Measurements from ENCODE around the gene UNC13B.
"Not testable (repeated sequence)": the region's sequence is repeated elsewhere in the genome, so short reads cannot be mapped to it uniquely, and the experiment has no call there.

The UNC13B gene

GRCh38 chr9:35220659-35221338 is 59.0 kb downstream of the UNC13B start:
- no peak for DNase-seq (ENCODE audit: low read depth in 2 of 3, low spot score in 2 of 3)

DNA sequence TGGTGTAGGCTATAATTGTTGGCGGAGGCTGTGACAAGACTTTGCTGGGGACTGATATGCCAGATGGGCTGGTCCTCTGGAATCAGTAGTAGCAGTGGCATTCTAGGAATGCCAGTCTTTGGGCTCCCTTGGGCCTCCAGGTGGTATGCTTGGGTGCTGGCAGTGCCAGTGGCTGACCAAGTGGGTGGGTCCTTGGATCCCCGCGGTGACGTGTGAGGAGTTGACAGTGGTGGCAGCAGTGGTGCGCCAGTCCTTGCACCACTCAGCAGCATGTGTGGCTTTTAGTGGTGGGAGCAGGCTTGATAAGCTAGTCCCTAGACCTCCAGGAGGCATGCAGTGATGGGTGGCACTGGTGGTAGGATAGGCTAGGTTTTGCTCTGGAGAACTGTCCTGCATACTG is 63.9 kb downstream of the UNC13B start:
- DNase-seq (ENCODE audit: low read depth in 2 of 3, low spot score in 2 of 3) = no peak

GRCh38 chr9:35226651-35227050 is 64.8 kb downstream of the UNC13B start:
- DNase-seq (ENCODE audit: low read depth in 2 of 3, low spot score in 2 of 3) = no peak

DNA sequence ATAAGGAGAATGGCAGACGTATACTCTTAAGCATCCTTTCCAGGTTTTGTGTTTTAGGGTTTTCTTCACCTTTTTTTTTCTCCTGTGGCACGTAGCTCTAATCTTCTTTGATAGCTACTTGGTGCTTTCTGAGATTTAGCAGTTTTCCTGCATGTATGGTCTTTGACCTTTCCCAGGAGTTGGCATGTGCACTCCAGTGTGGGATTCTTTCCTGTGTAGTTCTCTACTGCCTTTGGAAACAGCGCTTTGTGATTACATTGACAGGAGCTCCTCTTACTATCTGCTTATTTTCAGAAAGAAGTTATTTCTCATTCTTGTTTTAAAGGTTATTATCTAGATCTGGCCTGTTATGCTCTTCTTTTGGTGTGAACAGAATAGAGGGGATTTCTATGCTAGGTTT is 65.5 kb downstream of the UNC13B start:
- no peak for DNase-seq (ENCODE audit: low read depth in 2 of 3, low spot score in 2 of 3)

- DNase-seq (ENCODE audit: low read depth in 2 of 3, low spot score in 2 of 3) = no peak
Observed at GRCh38 chr9:35229066-35229778, 67.4 kb downstream of the UNC13B start.

GRCh38 chr9:35229779-35230143 is 68.0 kb downstream of the UNC13B start:
- DNase-seq (ENCODE audit: low read depth in 2 of 3, low spot score in 2 of 3) = no peak

DNA sequence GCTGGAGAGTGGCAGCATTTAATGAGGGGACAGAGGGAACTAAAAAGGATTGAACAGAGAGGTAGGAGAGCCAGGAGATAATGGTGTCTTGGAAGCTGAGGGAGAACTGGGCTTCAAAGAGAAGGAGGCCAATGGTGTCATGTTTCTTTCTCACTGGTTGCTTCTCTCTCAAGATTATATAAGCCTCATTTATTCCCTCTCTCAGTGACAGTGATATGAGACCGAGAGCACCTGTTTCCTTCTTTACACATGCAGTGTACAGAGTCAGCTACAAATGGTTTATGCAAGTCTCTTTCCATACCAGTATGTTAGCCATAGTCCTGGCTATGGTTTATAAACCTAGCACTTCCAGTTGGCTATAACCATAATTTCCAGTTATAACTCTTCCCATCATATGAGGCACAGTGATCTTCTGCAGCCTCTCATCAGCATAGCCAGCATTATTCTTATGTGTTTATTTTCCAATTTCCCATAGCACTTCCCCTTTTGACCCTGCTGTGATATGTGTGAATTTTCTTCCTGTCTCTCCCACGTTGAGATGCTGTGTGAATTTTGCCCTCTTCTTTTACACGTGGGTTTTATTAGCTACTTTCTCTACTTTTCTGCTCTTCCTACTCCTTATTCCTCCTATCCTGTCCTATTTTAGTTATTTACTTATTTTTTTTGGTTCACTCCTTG is 71.2 kb downstream of the UNC13B start:
- no peak for DNase-seq (ENCODE audit: low read depth in 2 of 3, low spot score in 2 of 3)

DNA sequence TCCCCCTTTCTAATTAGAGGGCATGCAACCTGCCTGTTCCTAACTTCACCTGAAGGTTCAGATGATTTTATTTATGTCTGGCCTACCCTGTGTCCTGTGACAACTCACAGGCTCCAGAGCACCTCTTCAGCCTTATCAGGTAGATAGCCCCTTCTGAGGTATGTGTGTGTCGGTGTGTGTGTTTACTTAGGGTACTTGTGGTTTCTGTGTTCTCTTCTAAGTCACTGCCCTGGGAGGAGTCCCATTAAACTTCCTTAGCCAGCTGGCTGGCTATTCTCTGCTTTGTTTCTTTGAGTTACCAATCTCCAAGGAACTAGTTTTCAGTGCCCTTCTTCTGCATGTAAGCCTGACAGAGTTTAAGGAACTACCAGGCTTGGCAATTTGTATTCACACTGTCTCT is 74.9 kb downstream of the UNC13B start:
- DNase-seq (ENCODE audit: low read depth in 2 of 3, low spot score in 2 of 3) = no peak

- no peak for DNase-seq (ENCODE audit: low read depth in 2 of 3, low spot score in 2 of 3)
Observed at GRCh38 chr9:35237311-35237710, 75.5 kb downstream of the UNC13B start.

GRCh38 chr9:35245945-35246344 is 84.1 kb downstream of the UNC13B start:
- DNase-seq (ENCODE audit: low read depth in 2 of 3, low spot score in 2 of 3) = not testable (repeated sequence)

DNA sequence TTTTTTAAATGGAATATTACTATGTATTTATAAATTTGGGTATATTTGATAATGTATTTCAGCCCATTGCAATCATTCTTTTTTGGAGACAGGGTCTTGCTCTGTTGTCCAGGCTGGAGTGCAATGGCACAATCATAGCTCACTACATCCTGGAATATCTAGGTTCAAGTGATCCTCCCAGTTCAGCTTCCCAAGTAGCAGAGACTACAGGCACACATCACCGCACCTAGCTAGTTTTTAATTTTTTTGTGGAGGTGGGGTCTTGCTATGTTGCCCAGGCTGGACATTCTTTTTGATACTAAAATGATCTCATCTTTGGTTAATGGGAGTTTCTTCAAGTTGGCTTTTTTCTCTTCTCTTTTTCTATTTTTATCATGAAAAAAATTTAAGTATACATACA is 91.3 kb downstream of the UNC13B start:
- no peak for DNase-seq (ENCODE audit: low read depth in 2 of 3, low spot score in 2 of 3)

GRCh38 chr9:35254237-35254636 is 92.4 kb downstream of the UNC13B start:
- no peak for DNase-seq (ENCODE audit: low read depth in 2 of 3, low spot score in 2 of 3)

DNA sequence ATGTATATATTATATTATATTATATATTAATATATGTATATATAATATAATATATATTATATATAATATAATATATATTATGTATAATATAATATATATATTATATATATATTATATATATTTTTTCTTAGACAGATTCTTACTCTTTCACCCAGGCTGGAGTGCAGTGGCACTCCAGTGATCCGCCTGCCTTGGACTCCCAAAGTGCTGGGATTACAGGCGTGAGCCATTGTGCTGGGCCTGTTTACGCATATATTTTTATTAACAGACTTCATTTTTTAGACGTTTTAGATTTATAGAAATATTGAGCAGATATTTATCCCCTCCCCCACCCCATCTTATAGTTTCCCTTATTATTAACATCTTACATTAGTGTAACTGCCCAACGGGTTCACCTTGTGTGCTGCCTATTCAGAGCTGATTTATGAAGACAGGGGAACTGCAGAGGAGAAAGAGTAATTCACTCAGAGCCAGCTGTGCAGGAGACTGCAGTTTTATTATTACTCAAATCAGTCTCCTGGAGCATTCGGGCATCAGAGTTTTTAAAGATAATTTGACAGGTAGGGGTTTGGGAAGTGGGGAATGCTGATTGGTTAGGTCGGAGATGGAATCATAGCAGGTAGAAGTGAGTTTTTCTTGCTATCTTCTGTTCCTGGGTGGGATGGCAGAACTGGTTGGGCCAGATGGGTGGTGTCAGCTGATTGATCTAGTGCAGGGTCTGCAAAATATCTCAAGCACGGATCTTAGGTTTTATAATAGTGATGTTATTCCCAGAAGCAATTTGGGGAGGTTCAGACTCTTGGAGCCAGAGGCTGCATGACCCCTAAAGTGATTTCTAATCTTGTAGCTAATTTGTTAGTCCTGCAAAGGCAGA is 93.4 kb downstream of the UNC13B start:
- no peak for DNase-seq (ENCODE audit: low read depth in 2 of 3, low spot score in 2 of 3)

- no peak for DNase-seq (ENCODE audit: low read depth in 2 of 3, low spot score in 2 of 3)
Observed at GRCh38 chr9:35257986-35258659, 96.3 kb downstream of the UNC13B start.

- no peak for DNase-seq (ENCODE audit: low read depth in 2 of 3, low spot score in 2 of 3)
Observed at GRCh38 chr9:35258660-35259474, 97.1 kb downstream of the UNC13B start.

DNA sequence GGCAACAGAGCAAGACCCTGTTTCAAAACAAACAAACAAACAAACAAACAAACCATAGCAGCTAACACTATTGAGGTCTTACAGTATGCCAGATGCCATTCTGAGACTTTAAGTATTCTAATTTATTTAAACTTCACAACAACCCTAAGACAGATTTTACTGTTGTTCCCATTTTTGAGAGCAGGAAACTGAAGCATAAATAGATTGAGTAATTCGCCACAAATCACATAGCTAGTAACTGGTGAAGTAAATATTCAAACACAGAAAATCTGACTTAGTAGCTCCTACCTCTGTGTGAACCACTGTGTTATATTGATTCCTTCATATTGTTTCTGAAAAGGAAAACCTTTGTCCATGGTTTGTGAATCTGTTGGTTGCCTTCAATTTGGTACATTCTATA is 98.4 kb downstream of the UNC13B start:
- DNase-seq (ENCODE audit: low read depth in 2 of 3, low spot score in 2 of 3) = no peak

GRCh38 chr9:35262064-35262463 is 100.3 kb downstream of the UNC13B start:
- no peak for DNase-seq (ENCODE audit: low read depth in 2 of 3, low spot score in 2 of 3)

DNA sequence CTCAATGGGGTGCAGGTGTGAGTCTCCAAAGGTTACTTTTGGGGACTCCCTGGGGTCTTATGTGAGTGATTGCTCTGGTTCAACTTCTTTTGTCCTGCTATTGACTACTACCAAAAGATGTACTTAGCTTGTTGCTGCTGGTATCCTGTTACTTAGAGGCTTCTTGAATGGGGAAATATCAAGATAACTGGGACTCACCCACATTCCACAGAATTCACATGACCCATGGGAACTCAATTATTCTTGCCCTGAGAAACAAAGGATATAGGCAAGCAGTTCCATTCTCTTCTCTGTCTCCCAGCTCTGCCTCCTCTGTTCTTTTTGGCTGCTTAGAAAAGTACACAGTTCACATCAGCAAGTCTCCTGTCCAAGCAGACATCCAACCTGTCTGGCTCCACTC is 105.9 kb downstream of the UNC13B start:
- DNase-seq (ENCODE audit: low read depth in 2 of 3, low spot score in 2 of 3) = no peak

DNA sequence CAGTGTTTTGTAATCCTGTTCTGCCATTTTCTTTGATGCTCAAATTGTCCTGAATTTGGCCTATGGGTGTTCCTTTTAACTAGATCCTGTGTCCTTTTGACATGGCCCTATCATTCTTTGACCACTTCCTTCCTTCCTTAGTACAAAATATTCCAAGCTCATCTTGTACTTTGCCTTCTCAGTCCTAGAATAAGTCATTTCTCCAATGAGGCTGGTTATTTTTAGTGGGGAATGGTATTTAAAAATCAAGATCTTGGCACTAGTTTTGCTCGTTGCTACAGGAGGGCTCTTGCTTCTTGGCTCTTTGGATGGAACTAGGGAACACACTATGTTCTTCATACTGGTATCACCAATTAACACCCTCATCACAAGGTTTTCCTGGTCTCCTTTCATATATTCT is 108.1 kb downstream of the UNC13B start:
- DNase-seq (ENCODE audit: low read depth in 2 of 3, low spot score in 2 of 3) = no peak

DNA sequence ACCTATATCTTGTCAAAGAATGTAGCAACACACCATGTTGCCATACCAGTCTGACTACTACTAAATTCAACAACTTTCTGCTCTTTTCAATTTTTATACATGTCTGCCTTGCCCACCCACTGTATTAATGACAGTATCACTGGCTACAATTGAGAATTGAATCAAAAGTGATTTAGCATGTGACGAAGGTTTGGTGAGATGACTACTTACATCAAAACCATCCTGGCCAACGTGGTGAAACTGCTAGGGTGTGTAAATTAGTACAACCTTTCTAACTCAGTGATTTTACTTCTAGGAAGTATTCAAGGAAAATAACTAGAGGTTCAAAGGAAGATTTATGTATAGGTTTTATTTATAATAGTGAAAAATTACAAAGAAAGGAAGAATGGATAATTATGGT is 109.8 kb downstream of the UNC13B start:
- DNase-seq (ENCODE audit: low read depth in 2 of 3, low spot score in 2 of 3) = no peak

All from activated CD8-positive, alpha-beta memory T cell treated with anti-CD3 and anti-CD28 coated beads for 48 hours (primary cell).